OCI-LY1 (cell line): ENCODE results near the gene SLC43A3.

Source experiments
- H2AFZ ChIP-seq: fragments of 200-600 bp; sonication (generic), shearing (Covaris generic); 2 replicates; pipeline ENCODE4 v1.6.0; 2014; ENCODE audit warnings: antibody characterized with exemption, mild to moderate bottlenecking, low read length
- H3F3A ChIP-seq: fragments of 200-600 bp; sonication (generic), shearing (Covaris generic); 2 replicates; pipeline ENCODE4 v1.6.0; 2014; ENCODE audit warnings: mild to moderate bottlenecking, antibody characterized with exemption, low read length, moderate library complexity; ENCODE audit not compliant: insufficient read depth
- H3K27ac ChIP-seq: fragments of 200-600 bp; sonication (generic); 2 replicates; pipeline ENCODE4 v1.5.1; 2014; ENCODE audit warnings: low read length, mixed run types, mild to moderate bottlenecking, low read depth; ENCODE audit not compliant: poor library complexity, severe bottlenecking
- H3K27me3 ChIP-seq: fragments of 200-600 bp; sonication (generic); 2 replicates; pipeline ENCODE4 v1.6.0; 2014; ENCODE audit warnings: antibody characterized with exemption, mild to moderate bottlenecking, low read length, moderate library complexity; ENCODE audit not compliant: insufficient read depth
- H3K36me3 ChIP-seq: fragments of 200-600 bp; sonication (generic); 2 replicates; pipeline ENCODE4 v1.6.1; 2014; ENCODE audit warnings: mild to moderate bottlenecking, antibody characterized with exemption, low read length, moderate library complexity, mixed read lengths; ENCODE audit not compliant: insufficient read depth
- H3K4me1 ChIP-seq: fragments of 200-600 bp; sonication (generic); 2 replicates; pipeline ENCODE4 v1.5.1; 2014; ENCODE audit warnings: mild to moderate bottlenecking, low read length, moderate library complexity; ENCODE audit not compliant: insufficient read depth, severe bottlenecking
- H3K4me2 ChIP-seq: fragments of 200-600 bp; sonication (generic), shearing (Covaris generic); 2 replicates; pipeline ENCODE4 v1.6.1; 2014; ENCODE audit warnings: low read length
- H3K4me3 ChIP-seq: fragments of 200-600 bp; sonication (generic); 2 replicates; pipeline ENCODE4 v1.5.1; 2014; ENCODE audit warnings: low read length, low read depth, mild to moderate bottlenecking, mixed read lengths; ENCODE audit not compliant: poor library complexity, severe bottlenecking
- H3K79me2 ChIP-seq: fragments of 200-600 bp; shearing (Covaris generic); 2 replicates; pipeline ENCODE4 v1.6.1; 2016; ENCODE audit warnings: mixed run types, low read length, mixed read lengths; ENCODE audit not compliant: insufficient read depth
- H3K9ac ChIP-seq: fragments of 200-600 bp; sonication (generic), shearing (Covaris generic); 2 replicates; pipeline ENCODE4 v1.6.1; 2014; ENCODE audit warnings: mild to moderate bottlenecking, low read length, mixed read lengths
- H3K9me2 ChIP-seq: fragments of 200-600 bp; sonication (generic), shearing (Covaris generic); 2 replicates; pipeline ENCODE4 v1.6.1; 2014; ENCODE audit warnings: low read depth, mild to moderate bottlenecking, low read length, mixed read lengths
- H3K9me3 ChIP-seq: fragments of 200-600 bp; shearing (Covaris generic); 2 replicates; pipeline ENCODE4 v1.6.1; 2014; ENCODE audit warnings: low read length, mixed read lengths
- H4K20me1 ChIP-seq: fragments of 200-600 bp; sonication (generic), shearing (Covaris generic); 2 replicates; pipeline ENCODE4 v1.6.0; 2016; ENCODE audit warnings: mild to moderate bottlenecking, low read length; ENCODE audit not compliant: insufficient read depth
- CTCF ChIP-seq: fragments of 200-600 bp; sonication (generic), shearing (Covaris generic); IDR thresholded peaks from 2 replicates; pipeline ENCODE4 v1.5.1; 2017; ENCODE audit warnings: mild to moderate bottlenecking, antibody characterized with exemption, low read length, moderate library complexity, mixed read lengths
- EZH2 ChIP-seq: fragments of 200-600 bp; sonication (generic), shearing (Covaris generic); IDR thresholded peaks from 2 replicates; pipeline ENCODE4 v1.8.0; 2017; ENCODE audit warnings: borderline replicate concordance, mixed run types, mild to moderate bottlenecking, antibody characterized with exemption, low read length, moderate library complexity, mixed read lengths

SLC43A3 gene

GRCh38 chr11:57430952-57431351 is 4.0 kb upstream of the SLC43A3 start:
- Histone ChIP-seq H3K9me3 (no peaks in the 10 kb centered on the region), H3K4me2 (no peak overlapping the region), H3K9ac (no peak overlapping the region), H3K36me3 (peaks cover 3% of the 10 kb centered on the region; the same call in 1 of the 2 replicates), H3K9me2 (no peaks in the 10 kb centered on the region), H3K79me2 (peaks cover 6% of the 10 kb centered on the region), H3K27ac (no peak overlapping the region), H4K20me1 (no peaks in the 10 kb centered on the region), H2AFZ (no peak overlapping the region), H3K4me1 (peaks cover 14% of the 10 kb centered on the region), H3F3A (no peaks in the 10 kb centered on the region), H3K27me3 (no peaks in the 10 kb centered on the region; the same call in 1 of the 2 replicates), H3K4me3 (no peak overlapping the region)
- TF ChIP-seq CTCF (no peak), EZH2 (no peak)

GRCh38 chr11:57429946-57430345 is 3.0 kb upstream of the SLC43A3 start:
- Histone ChIP-seq H3K9me2 (no peaks in the 10 kb centered on the region), H4K20me1 (no peaks in the 10 kb centered on the region), H2AFZ (no peak overlapping the region), H3K4me2 (no peak overlapping the region), H3K27me3 (no peaks in the 10 kb centered on the region; the same call in 1 of the 2 replicates), H3F3A (no peaks in the 10 kb centered on the region), H3K9ac (no peak overlapping the region), H3K36me3 (peaks cover 13% of the 10 kb centered on the region; the same call in 1 of the 2 replicates), H3K4me1 (peaks cover 24% of the 10 kb centered on the region), H3K4me3 (no peak overlapping the region), H3K79me2 (peaks cover 13% of the 10 kb centered on the region), H3K9me3 (no peaks in the 10 kb centered on the region), H3K27ac (no peak overlapping the region)
- TF ChIP-seq EZH2 = no peak
- no peak for TF ChIP-seq CTCF

- Histone ChIP-seq H3K4me3 (no peak overlapping the region), H3K79me2 (peaks cover 13% of the 10 kb centered on the region), H3K4me1 (peaks cover 37% of the 10 kb centered on the region)
Measured at GRCh38 chr11:57428643-57429042, 1.7 kb upstream of the SLC43A3 start.

More at GRCh38 chr11:57428643-57429042, 1.7 kb upstream of the SLC43A3 start:
- peaks cover 26% of the 10 kb centered on the region for H3K36me3 ChIP-seq
- H3K27ac ChIP-seq = no peak overlapping the region
- H3K9me3 ChIP-seq = no peaks in the 10 kb centered on the region
- no peak overlapping the region for H3K9ac ChIP-seq
- H3K27me3 ChIP-seq = no peaks in the 10 kb centered on the region
- no peak overlapping the region for H3K4me2 ChIP-seq
- H4K20me1 ChIP-seq = no peaks in the 10 kb centered on the region
- no peaks in the 10 kb centered on the region for H3F3A ChIP-seq
- H3K9me2 ChIP-seq = no peaks in the 10 kb centered on the region
- H2AFZ ChIP-seq = no peak overlapping the region
- TF ChIP-seq CTCF (no peak), EZH2 (no peak)
